DLD1 (cell line): Measurements from ENCODE around the gene ATRN.
"Not testable (repeated sequence)": the region's sequence is repeated elsewhere in the genome, so short reads cannot be mapped to it uniquely, and the experiment has no call there.

Source experiments
- in situ Hi-C: cut with HindIII; loops from 2 replicates; pipeline ENCODE4 v1.10.0; 2017; ENCODE audit warnings: low sequenced_read_pairs

ATRN gene

DNA sequence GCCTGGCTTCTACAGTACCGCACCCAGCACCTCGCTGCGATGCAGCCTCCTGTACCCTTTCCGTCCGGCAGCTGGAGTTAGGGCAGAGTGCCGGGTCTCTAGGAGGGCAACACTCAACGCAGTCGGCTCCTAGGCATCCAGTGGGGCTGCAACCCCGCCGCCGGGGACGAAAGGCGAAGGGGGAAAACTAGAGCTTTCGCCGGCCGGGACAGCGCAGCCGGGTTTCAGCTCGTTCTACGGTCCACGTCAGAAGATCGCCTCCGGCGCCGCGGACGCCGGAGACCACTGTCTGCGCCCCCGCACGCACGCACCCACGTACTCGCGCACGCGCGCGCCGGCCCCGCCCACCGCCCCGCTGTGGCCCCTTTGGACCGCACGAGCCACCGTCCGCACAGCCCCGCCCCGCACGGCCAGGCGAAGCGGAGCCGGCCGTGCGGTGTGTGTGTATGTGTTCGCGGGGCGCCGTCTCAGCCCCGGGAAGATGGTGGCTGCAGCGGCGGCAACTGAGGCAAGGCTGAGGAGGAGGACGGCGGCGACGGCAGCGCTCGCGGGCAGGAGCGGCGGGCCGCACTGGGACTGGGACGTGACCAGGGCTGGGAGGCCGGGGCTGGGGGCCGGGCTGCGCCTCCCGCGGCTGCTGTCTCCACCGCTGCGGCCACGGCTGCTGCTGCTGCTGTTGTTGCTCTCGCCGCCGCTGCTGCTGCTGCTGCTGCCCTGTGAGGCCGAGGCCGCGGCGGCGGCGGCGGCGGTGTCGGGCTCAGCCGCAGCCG is at the start of gene ATRN:
Gene ATRN (plus strand): TSS at position 392 of the 770 bp plus-strand sequence. CDS start 90 bp downstream, at position 482.
- in situ Hi-C loops = no loop called here

DNA sequence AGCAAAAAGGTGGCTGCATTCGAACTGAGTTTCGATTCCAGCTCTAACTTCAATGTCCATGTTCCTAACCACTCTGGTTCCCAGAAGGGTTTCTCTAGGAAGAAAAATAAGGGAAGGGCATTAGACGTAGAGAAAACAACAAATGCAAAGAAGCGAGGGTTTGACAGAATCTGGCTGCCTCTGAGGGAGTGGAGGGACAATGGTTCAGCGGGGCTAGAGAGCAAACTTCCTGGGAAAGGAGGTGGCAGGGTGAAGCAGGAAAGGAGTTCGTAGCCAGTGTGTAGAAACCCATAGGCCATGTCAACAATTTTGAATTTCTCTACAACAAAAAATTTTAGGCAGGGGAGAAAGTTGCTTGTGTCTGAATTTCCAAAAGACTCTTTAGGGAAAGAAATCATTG is 48.8 kb upstream of the ATRN start:
- in situ Hi-C loops = no loop called here

DNA sequence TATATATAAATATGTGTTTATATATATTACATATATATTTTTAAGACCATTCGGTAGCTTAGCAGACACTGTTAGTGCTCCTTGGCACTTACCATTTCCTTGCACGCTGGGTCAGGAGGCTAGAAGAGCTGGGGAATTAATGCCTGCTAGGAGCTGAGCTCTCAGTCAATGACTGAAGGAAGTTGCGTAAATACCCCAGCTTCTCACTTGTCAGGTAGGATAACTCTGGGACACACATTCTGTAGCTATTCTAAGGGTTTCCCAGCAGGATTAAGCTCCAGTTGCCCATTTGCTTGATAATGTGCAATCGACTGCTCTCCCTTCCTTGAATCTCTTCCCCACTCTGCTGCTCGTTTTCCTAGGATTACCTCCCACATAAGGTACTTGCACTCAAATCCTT is 47.7 kb upstream of the ATRN start:
- in situ Hi-C loops = no loop called here

DNA sequence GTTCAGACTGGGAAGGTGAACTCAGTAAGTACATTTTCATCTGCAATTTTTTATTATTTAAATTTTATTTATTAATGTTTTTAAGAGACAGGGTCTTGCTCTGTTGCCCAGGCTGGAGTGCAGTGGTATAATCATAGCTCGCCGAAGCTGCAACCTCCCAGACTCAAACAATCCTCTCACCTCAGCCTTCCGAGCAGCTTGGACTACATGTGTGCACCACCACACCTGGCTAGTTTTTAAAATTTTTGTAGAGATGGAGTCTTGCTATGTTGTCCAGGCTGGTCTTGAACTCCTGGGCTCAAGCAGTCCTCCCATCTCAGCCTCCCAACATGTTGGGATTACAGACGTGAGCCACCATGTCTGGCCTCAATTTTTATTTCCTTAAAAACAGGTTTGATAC is 44.1 kb upstream of the ATRN start:
- in situ Hi-C loops = not testable (repeated sequence)

DNA sequence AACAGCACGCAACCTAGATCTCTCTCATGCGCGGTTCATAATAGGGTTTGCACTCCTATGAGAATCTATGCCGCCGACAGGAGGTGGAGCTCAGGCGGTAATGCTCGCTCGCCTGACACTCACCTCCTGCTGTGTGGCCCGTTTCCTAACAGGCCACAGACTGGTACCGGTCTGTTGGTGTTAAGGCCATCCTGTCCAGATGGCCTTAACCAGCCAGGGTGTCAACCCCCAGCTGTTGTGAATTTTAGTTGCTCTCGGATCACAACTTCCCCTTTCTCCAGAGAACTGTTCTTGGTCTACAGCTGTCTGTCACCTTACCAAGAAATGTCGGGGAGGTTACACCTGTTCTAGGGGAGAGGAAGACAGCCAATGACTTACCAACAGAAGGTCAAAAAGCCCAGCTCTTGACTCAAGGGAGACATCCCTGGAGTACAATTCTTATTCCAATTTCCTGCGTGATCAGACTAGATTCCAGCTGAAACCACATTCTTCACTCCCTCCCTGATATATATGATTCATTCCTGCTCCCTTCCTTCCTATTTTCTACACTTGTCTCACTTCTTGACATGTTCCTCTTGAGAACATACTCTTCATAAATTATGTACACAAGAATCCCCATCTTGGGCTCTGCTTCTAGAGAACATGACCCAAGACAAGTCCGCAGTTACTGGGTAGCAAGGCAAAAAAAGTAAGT is 40.3 kb upstream of the ATRN start:
- in situ Hi-C loops = no loop called here

GRCh38 chr20:3431109-3431508 is 39.7 kb upstream of the ATRN start:
- in situ Hi-C loops = no loop called here

- in situ Hi-C loops = no loop called here
These were observed 38.0 kb upstream of the ATRN start for GRCh38 chr20:3432844-3433243.

GRCh38 chr20:3433744-3434143 is 37.1 kb upstream of the ATRN start:
- in situ Hi-C loops = no loop called here

DNA sequence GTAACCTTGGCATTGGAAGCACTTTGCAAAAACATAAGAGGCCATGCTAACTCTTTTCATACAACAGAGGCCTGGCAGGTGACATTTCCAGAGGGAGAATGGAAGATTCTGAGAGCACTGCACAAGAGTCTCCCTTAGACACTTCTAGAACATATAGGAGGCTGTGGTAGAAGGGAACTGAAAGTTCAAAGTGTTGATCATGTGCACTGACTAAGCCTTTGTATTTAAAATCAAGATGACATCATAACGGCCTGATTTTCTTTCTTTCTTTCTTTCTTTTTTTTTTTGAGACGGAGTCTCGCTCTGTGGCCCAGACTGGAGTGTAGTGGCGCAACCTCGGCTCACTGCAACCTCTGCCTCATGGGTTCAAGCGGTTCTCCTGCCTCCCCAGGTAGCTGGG is 36.6 kb upstream of the ATRN start:
- in situ Hi-C loops = no loop called here

DNA sequence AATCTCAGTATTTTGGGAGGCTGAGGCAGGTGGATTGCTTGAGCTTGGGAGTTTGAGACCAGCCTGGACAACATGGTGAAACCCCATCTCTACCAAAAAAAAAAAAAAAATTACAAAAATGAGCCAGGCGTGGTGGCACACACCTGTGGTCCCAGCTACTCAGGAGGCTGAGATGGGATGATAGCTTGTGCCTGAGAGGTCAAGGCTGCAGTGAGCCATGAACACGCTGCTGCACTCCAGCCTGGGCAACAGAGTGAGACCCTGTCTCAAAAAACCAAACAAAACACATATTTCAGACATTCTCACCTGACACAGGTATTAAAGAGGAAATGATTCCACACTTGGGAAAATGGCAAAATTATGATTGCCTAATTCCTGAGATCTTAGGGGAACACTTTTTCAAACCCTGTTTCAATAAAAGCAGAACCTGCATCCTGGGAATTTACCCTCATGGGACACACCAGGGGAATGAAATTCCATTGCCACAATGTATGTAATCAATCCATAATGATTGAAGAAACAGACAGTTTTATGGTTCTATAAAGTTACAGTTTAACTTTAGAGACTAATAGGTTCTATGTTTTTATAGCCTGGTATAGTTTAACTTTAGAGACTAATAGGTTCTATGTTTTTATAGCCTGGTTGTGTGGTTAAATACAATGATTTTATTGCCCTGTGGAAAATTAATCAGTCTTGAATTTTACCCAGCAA is 33.8 kb upstream of the ATRN start:
- in situ Hi-C loops = no loop called here

DNA sequence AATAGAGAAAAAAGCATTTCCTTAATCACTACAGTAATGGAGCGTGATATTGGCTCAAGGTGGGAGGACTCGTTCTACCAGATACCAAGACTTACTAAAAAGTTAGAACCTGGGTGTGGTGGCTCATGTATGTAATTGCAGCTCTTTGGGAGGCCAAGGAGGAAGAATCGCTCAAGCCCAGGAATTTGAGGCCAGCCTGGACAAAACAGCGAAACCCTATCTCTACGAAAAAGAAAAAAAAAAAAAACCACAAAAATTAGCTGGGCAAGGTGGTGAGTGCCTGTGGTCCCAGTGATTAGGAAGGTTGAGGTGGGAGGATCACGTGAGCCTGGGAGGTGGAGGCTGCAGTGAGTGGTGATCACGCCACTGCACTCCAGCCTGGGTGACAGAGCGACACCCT is 24.0 kb upstream of the ATRN start:
- in situ Hi-C loops = no loop called here

DNA sequence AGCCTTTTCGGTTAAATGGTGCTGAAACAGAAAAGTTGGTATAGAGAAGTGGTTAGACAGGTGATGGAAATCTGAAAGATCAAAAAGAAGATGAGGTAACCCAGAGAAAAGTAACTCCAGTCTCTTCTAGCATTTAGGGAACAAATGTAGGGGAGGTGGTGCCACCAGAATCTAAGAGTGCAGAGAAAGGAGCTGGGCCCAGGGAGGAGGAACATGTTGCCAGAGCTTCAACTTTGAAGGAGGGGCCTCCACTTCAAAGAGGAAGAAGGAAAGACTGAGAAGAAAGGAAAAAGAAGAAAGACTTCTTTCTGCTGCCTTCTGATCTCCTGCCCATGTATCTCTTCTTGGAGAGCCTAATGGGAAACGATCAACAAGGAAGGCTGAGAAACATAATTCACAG is 23.5 kb upstream of the ATRN start:
- in situ Hi-C loops = no loop called here

DNA sequence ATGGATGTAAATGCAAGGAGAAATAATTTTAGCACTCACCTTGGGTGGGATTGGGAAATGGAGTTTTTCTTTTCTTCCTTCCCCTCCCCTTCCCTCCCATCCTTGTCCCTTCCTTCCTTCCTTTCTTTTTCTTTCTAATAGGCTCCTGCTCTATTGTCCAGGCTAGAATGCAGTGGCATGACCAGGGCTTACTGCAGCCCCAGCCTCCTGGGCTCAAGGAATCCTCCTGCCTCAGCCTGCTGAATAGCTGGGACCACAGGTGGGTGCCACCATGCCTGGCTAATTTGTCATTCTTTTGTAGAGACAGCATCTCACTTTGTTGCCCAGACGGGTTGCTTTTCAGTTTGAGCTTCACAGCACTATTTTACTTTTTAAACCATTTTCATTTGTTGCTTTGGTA is 21.5 kb upstream of the ATRN start:
- in situ Hi-C loops = no loop called here

DNA sequence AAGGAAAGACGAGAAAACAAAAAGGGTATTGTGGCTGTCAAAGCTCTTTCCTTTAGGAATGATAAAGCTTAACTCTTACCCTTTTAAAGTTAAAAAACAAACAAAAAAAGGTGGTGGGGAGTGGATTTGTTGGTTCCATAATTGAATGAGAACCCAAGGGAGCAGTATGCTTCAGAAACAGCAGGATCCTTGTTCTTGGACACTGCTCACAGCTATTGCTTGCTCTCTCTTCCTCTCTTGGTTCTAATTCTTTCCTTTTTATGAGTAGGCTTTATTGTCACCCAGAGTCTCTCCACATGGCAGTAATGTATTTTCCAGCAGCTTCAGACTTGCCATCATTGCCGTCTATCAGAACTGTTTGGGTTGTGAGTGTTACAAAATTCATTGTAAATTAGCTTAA is 18.7 kb upstream of the ATRN start:
- in situ Hi-C loops = no loop called here

DNA sequence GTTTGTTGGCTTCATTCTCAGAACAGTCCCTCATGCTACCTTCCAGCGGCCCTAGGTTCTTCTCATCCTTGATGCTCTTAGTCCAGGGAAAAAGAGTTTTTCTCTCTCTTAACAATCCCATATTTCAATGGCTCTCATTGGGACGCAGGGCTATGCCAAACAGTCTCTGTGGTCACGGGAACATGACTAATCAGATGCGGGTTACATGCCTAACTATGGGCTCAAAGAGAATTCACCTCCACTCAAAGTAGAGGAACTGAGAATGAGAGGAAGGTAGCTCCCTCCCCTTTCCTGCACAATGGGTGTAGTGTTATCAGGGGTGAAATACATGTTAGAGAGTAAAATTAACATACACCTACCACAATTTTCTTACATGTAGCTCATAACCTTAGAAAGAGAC is 18.1 kb upstream of the ATRN start:
- in situ Hi-C loops = no loop called here

GRCh38 chr20:3454831-3455230 is 16.0 kb upstream of the ATRN start:
- in situ Hi-C loops = no loop called here

GRCh38 chr20:3456648-3457047 is 14.2 kb upstream of the ATRN start:
- in situ Hi-C loops = no loop called here

- in situ Hi-C loops = no loop called here
These were observed 10.9 kb upstream of the ATRN start for GRCh38 chr20:3459881-3460307.

DNA sequence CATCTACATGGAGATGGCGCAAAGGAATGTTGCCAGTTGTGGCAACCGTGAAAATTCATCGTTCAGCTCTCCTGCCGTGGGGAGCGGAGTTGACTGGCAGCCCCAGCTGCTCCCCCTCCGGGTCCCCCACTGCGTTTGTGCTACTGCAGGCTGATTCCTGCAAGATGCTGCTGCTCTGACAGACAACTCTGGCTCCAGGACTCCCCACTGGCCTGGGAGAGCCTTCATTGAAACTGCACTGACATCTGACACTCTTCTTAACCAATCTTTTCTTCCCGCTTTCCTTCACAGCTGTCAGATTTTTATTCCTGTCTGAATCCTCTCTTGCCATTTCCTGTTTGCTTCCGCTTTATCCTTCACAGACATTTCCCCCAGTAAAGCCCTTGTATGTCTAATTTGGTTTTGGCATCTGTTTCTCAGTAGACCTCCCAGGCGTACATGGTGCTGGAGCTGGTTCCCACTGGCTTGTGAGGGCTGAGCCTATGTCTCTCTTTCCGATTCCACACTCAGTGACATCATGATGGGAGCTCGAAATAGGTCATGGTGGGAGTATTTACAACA is 9.5 kb upstream of the ATRN start:
- in situ Hi-C loops = no loop called here

DNA sequence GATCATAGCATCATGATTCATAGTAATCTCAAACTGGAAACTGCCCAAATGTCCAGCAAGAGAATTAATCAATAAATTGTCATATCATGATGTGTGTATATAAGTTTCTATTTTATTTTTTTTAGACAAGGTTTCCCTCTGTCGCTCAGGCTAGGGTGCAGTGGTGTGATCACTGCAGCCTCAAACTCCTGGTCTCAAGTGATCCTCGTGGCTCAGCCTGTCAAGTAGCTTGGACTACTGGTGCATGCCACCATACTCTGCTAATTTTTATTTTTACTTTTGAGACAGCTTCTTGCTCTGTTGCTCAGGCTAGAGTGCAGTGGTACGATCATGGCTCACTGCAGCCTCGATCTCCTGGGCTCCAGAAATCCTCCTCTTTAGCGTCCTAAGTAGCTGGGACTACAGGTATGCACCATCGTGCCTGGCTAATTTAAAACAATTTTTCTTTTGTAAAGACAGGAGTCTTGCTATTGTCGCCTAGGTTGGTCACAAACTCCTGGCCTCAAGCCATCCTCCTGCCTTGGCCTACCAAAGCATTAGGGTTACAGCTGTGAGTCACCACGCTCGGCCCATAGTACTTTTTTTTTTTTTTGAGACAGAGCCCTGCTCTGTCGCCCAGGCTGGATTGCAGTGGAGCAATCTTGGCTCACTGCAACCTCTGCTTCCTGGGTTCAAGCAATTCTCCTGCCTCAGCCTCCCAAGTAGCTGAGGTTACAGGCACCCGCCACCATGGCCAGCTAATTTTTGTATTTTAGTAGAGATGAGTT is 8.7 kb upstream of the ATRN start:
- in situ Hi-C loops = no loop called here

DNA sequence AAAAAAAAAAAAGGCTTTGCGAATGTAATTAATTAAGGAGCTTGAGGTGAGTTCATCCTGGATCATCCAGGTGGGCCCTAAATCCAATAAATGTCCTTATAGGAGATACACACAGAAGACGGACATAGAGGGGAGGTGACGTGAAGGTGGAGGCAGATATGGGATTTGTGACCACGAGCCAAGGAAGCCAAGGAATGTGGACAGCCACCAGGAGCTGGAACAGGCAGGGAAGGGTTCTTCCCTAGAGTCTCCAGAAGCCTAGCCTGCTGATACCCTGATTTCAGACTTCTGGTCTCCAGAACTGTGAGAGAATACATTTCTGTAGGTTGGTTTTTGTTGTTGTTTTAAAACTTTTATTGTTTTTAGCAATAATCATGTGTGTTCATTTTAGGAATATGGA is 6.7 kb upstream of the ATRN start:
- in situ Hi-C loops = no loop called here
